ENCODE data around the gene MAPK11.

Gene MAPK11

GRCh38 chr22:50293441-50294318, 23.5 kb upstream of the MAPK11 start:
- DNase-seq: peak in 1 of 3 experiments; percentile 14

GRCh38 chr22:50292643-50293440, 22.7 kb upstream of the MAPK11 start:
- no peak for DNase-seq

GRCh38 chr22:50289942-50290630, 19.9 kb upstream of the MAPK11 start:
- DNase-seq: peak in 2 of 3 experiments; percentile 71 to 89

- no peak for DNase-seq
Measured at GRCh38 chr22:50289151-50289941, 19.2 kb upstream of the MAPK11 start.

GRCh38 chr22:50287731-50288130, 17.6 kb upstream of the MAPK11 start:
- no peak for DNase-seq

- DNase-seq: no peak
Measured at GRCh38 chr22:50286701-50287318, 16.6 kb upstream of the MAPK11 start.

GRCh38 chr22:50286275-50286674, 16.1 kb upstream of the MAPK11 start:
- no peak for DNase-seq

- DNase-seq: no peak
Measured at GRCh38 chr22:50285568-50286229, 15.5 kb upstream of the MAPK11 start.

GRCh38 chr22:50284479-50284878, 14.3 kb upstream of the MAPK11 start:
- no peak for DNase-seq

- no peak for DNase-seq
Measured at GRCh38 chr22:50283821-50284220, 13.6 kb upstream of the MAPK11 start.

GRCh38 chr22:50282361-50283155, 12.4 kb upstream of the MAPK11 start:
- no peak for DNase-seq

- DNase-seq: no peak
Measured at GRCh38 chr22:50281957-50282356, 11.8 kb upstream of the MAPK11 start.

GRCh38 chr22:50281384-50281760, 11.2 kb upstream of the MAPK11 start:
- no peak for DNase-seq

GRCh38 chr22:50280708-50281383, 10.7 kb upstream of the MAPK11 start:
- no peak for DNase-seq

GRCh38 chr22:50280022-50280707, 10.0 kb upstream of the MAPK11 start:
- DNase-seq: no peak

- DNase-seq: no peak
Measured at GRCh38 chr22:50278956-50279619, 8.9 kb upstream of the MAPK11 start.

GRCh38 chr22:50278461-50278860, 8.3 kb upstream of the MAPK11 start:
- no peak for DNase-seq

- peak in 1 of 3 experiments; percentile 1 for DNase-seq
Measured at GRCh38 chr22:50277761-50278160, 7.6 kb upstream of the MAPK11 start.

- DNase-seq: no peak
Measured at GRCh38 chr22:50276143-50276542, 6.0 kb upstream of the MAPK11 start.

Measured in NCI-H1417 (cell line).